GM23338 (cell line): ENCODE measurements around the gene RNF220. TPM values are rescaled to one million over a fixed set of nuclear protein-coding genes. Genes with fewer than 3 reads are reported as not detected.
A peak's percentile ranks its signal among the peaks of the same experiment; 100 is the strongest.

Experiments used
- ATAC-seq: fragments of 200-7000 bp; cut with Tn5 transposase; 3 replicates; pipeline ENCODE4 v1.9.1; 2020
- DNase-seq: peaks from one replicate; pipeline ENCODE4 v3.0.0-alpha.2; 2015; ENCODE audit warnings: low spot score
- H2AFZ ChIP-seq: fragments of 200-600 bp; sonication (generic); 2 replicates; pipeline ENCODE4 v1.8.0; 2016; ENCODE audit warnings: antibody characterized with exemption, mild to moderate bottlenecking, moderate library complexity
- H3F3A ChIP-seq: fragments of 200-600 bp; sonication (generic); replicated peaks from 2 replicates; pipeline ENCODE4 v1.8.0; 2017; ENCODE audit warnings: antibody characterized with exemption, mixed run types, low read depth
- H3K27ac ChIP-seq: fragments of 200-600 bp; sonication (generic); 2 replicates; pipeline ENCODE4 v1.6.1; 2016; ENCODE audit warnings: low read depth
- H3K27me3 ChIP-seq: fragments of 200-600 bp; sonication (generic); 2 replicates; pipeline ENCODE4 v1.8.0; 2016; ENCODE audit warnings: mild to moderate bottlenecking, mixed run types, moderate library complexity; ENCODE audit not compliant: insufficient read depth
- H3K36me3 ChIP-seq: fragments of 200-600 bp; sonication (generic); 2 replicates; pipeline ENCODE4 v1.8.0; 2016; ENCODE audit warnings: mild to moderate bottlenecking; ENCODE audit not compliant: insufficient read depth
- H3K4me1 ChIP-seq: fragments of 200-600 bp; sonication (generic); 2 replicates; pipeline ENCODE4 v1.8.0; 2016; ENCODE audit warnings: mild to moderate bottlenecking, moderate library complexity; ENCODE audit not compliant: insufficient read depth
- H3K4me2 ChIP-seq: fragments of 200-600 bp; sonication (generic); 2 replicates; pipeline ENCODE4 v1.7.1; 2017; ENCODE audit warnings: mixed run types
- H3K4me3 ChIP-seq: fragments of 200-600 bp; sonication (generic); 2 replicates; pipeline ENCODE4 v1.6.1; 2016; ENCODE audit warnings: mixed run types
- H3K79me2 ChIP-seq: fragments of 200-600 bp; sonication (generic); replicated peaks from 2 replicates; pipeline ENCODE4 v1.8.0; 2017; ENCODE audit warnings: mild to moderate bottlenecking; ENCODE audit not compliant: insufficient read depth
- H3K9me2 ChIP-seq: fragments of 200-600 bp; sonication (generic); 2 replicates; pipeline ENCODE4 v1.8.0; 2017; ENCODE audit not compliant: insufficient read depth
- H4K20me1 ChIP-seq: fragments of 200-600 bp; sonication (generic); replicated peaks from 2 replicates; pipeline ENCODE4 v1.8.0; 2017; ENCODE audit warnings: mild to moderate bottlenecking; ENCODE audit not compliant: insufficient read depth
- H3K27ac Mint-ChIP-seq: 2 replicates; pipeline ENCODE4 v1.8.0; 2020; ENCODE audit warnings: inconsistent platforms, mild to moderate bottlenecking, moderate library complexity, mixed read lengths
- H3K27me3 Mint-ChIP-seq: 3 replicates; pipeline ENCODE4 v1.8.0; 2022; ENCODE audit warnings: low read depth, mild to moderate bottlenecking, moderate library complexity, mixed read lengths, inconsistent platforms; ENCODE audit not compliant: insufficient read depth, poor library complexity
- H3K36me3 Mint-ChIP-seq: 3 replicates; pipeline ENCODE4 v1.8.0; 2021; ENCODE audit warnings: low read depth, mild to moderate bottlenecking, inconsistent platforms, moderate library complexity, mixed read lengths
- H3K4me1 Mint-ChIP-seq: 3 replicates; pipeline ENCODE4 v1.8.0; 2020; ENCODE audit warnings: mild to moderate bottlenecking, inconsistent platforms, mixed read lengths
- H3K4me3 Mint-ChIP-seq: 3 replicates; pipeline ENCODE4 v1.8.0; 2021; ENCODE audit warnings: moderate library complexity, mild to moderate bottlenecking, inconsistent platforms, mixed read lengths
- H3K9me3 Mint-ChIP-seq: 3 replicates; pipeline ENCODE4 v1.8.0; 2020; ENCODE audit warnings: moderate library complexity, mild to moderate bottlenecking, inconsistent platforms, mixed read lengths
- CREB1 ChIP-seq: fragments of 250-450 bp; sonication (Bioruptor Pico); IDR thresholded peaks from 2 replicates; pipeline ENCODE4 v1.5.0; 2020; ENCODE audit warnings: low read depth, mild to moderate bottlenecking, moderate library complexity
- CTCF ChIP-seq, 2 experiments: fragments of 200-600 bp in 1 of 2; sonication (generic) in 1 of 2; conservative IDR thresholded peaks; 2 replicates each; pipeline versions ENCODE4 v1.5.1 to v1.6.1; 2016 to 2017; ENCODE audit warnings: antibody characterized with exemption in 2 of 2, low read depth in 2 of 2, mild to moderate bottlenecking in 2 of 2, moderate library complexity in 1 of 2
- EZH2 ChIP-seq: fragments of 200-600 bp; sonication (generic); IDR thresholded peaks from one replicate; pipeline ENCODE4 v1.8.0; 2017; ENCODE audit warnings: antibody characterized with exemption, mild to moderate bottlenecking, low read depth; ENCODE audit not compliant: unreplicated experiment
- EZH2phosphoT487 ChIP-seq: fragments of 200-600 bp; sonication (generic); IDR thresholded peaks from one replicate; pipeline ENCODE4 v1.8.1; 2018; ENCODE audit warnings: antibody characterized with exemption; ENCODE audit not compliant: unreplicated experiment
- NANOG ChIP-seq: IDR thresholded peaks from 2 replicates; pipeline ENCODE4 v1.6.1; 2016; ENCODE audit warnings: antibody characterized with exemption, borderline replicate concordance
- POLR2AphosphoS5 ChIP-seq: IDR thresholded peaks from 2 replicates; pipeline ENCODE4 v1.6.1; 2016; ENCODE audit warnings: antibody characterized with exemption, low read depth
- REST ChIP-seq: IDR thresholded peaks from one replicate; pipeline ENCODE4 v1.6.1; 2018; ENCODE audit warnings: antibody characterized with exemption; ENCODE audit not compliant: unreplicated experiment
- ZNF114 ChIP-seq: fragments of 250-450 bp; sonication (Bioruptor Pico); IDR thresholded peaks from 2 replicates; pipeline ENCODE4 v1.5.0; 2020; ENCODE audit warnings: mild to moderate bottlenecking, moderate library complexity
- ZNF331 ChIP-seq: fragments of 250-450 bp; sonication (Bioruptor Pico); IDR thresholded peaks from 2 replicates; pipeline ENCODE4 v1.5.0; 2020; ENCODE audit warnings: low read depth, mild to moderate bottlenecking, moderate library complexity
- polyA plus RNA-seq: library from polyadenylated mRNA; unstranded; fragments of >200 nt; fragmentation: Nextera tagmentation; extraction: Ambion mirVana; gene quantifications from 2 replicates; pipeline ENCODE4 v1.2.1, GENCODE V29; 2016
- total RNA-seq: library from RNA; depleted of rRNA; stranded (reverse); fragments of >200 nt; shearing (Covaris generic); gene quantifications from 2 replicates; pipeline ENCODE4 v1.2.3, GENCODE V29; 2014

Gene RNF220
- total and polyA plus RNA-seq, 2 experiments from 2014 or later, result 72.8 to 168 TPM

GRCh38 chr1:44543064-44543744 lies 138.1 kb downstream of the RNF220 start:
- peaks cover 49% of the 10 kb centered on the region for H3K79me2 ChIP-seq
- Mint-ChIP-seq H3K36me3 (peaks cover 13% of the 10 kb centered on the region; the same call in 2 of the 3 replicates), H3K27me3 (peaks cover 18% of the 10 kb centered on the region), H3K9me3 (no peaks in the 10 kb centered on the region; the same call in 2 of the 3 replicates), H3K4me1 (peaks cover 70% of the 10 kb centered on the region), H3K4me3 (peak overlapping the region; percentile 62), H3K27ac (peak overlapping the region; percentile 98)
- peak overlapping the region; percentile 79 for H3K4me2 ChIP-seq
- peak overlapping the region; percentile 56 for H3K4me3 ChIP-seq
- ATAC-seq, result peak; percentile 80
- H3F3A ChIP-seq, result peaks cover 30% of the 10 kb centered on the region; the same call in 1 of the 2 replicates
- no peak overlapping the region for H2AFZ ChIP-seq
- TF ChIP-seq ZNF331 (CRISPR knock-in tag) (no peak), CREB1 (CRISPR knock-in tag) (peak; percentile 66), NANOG (peak; percentile 66; the same call in 1 of the 2 replicates), POLR2AphosphoS5 (no peak), EZH2phosphoT487 (no peak), CTCF (conservative IDR thresholded peaks at IDR 0.05; ENCODE audit: low read depth in 2 of 2) (peak in 1 of 2 experiments; percentile 61; a peak in 2 of 4 replicates)
- no peaks in the 10 kb centered on the region for H3K36me3 ChIP-seq
- H3K27ac ChIP-seq, result peak overlapping the region; percentile 100
- no peaks in the 10 kb centered on the region for H4K20me1 ChIP-seq
- no peaks in the 10 kb centered on the region for H3K27me3 ChIP-seq
- peaks cover 68% of the 10 kb centered on the region for H3K4me1 ChIP-seq
- peaks cover 19% of the 10 kb centered on the region; the same call in 1 of the 2 replicates for H3K9me2 ChIP-seq
- DNase-seq, result peak; percentile 98

- peak overlapping the region; percentile 44 for H3K4me3 ChIP-seq
- H3K9me2 ChIP-seq, result 0 out of 2 replicates have a peak, but pooled peaks cover 15% of the 10 kb centered on the region
- H3K4me1 Mint-ChIP-seq, result peaks cover 68% of the 10 kb centered on the region
- peak; percentile 78 for DNase-seq
- H3K79me2 ChIP-seq, result peaks cover 44% of the 10 kb centered on the region
- peaks cover 16% of the 10 kb centered on the region for H3K27me3 Mint-ChIP-seq
- peak overlapping the region; percentile 98 for H3K27ac ChIP-seq
- H4K20me1 ChIP-seq, result no peaks in the 10 kb centered on the region
- no peaks in the 10 kb centered on the region for H3K27me3 ChIP-seq
- peak overlapping the region; percentile 74 for H3K4me2 ChIP-seq
- H3K4me1 ChIP-seq, result peaks cover 65% of the 10 kb centered on the region
- ATAC-seq, result peak; percentile 18
- H3F3A ChIP-seq, result peaks cover 30% of the 10 kb centered on the region; the same call in 1 of the 2 replicates
- no peak for TF ChIP-seq EZH2
- TF ChIP-seq CTCF (conservative IDR thresholded peaks at IDR 0.05; ENCODE audit: low read depth in 2 of 2), result no peak
- TF ChIP-seq CREB1 (CRISPR knock-in tag), result no peak
- no peak for TF ChIP-seq REST
- 0 out of 2 replicates have a peak, but pooled peaks have one; percentile 14 for TF ChIP-seq ZNF114 (CRISPR knock-in tag)
- H3K36me3 ChIP-seq, result no peaks in the 10 kb centered on the region
- peak overlapping the region; percentile 98 for H3K27ac Mint-ChIP-seq
- H3K4me3 Mint-ChIP-seq, result peak overlapping the region; percentile 62
- no peak overlapping the region for H2AFZ ChIP-seq
- no peaks in the 10 kb centered on the region; the same call in 2 of the 3 replicates for H3K9me3 Mint-ChIP-seq
- H3K36me3 Mint-ChIP-seq, result peaks cover 13% of the 10 kb centered on the region; the same call in 2 of the 3 replicates
These were observed 138.7 kb downstream of the RNF220 start for GRCh38 chr1:44543786-44544185.
